Activated naive CD8-positive, alpha-beta T cell treated with anti-CD3 and anti-CD28 coated beads, Interleukin-2, amount 50 U/mL, for 24 hours (primary cell): Measurements from ENCODE around the gene VMO1.
A peak's percentile ranks its signal among the peaks of the same experiment; 100 is the strongest.
"Not testable (repeated sequence)": the region's sequence is repeated elsewhere in the genome, so short reads cannot be mapped to it uniquely, and the experiment has no call there.

Source experiments
- ATAC-seq: fragments of 150-1000 bp; cut with Tn5 transposase; one replicate; pipeline ENCODE4 v1.10.0; 2021
- DNase-seq: peaks from one replicate; pipeline ENCODE4 v3.0.0; 2021
- H3K27ac Mint-ChIP-seq: one replicate; pipeline ENCODE4 v1.8.0; 2021; ENCODE audit warnings: mild to moderate bottlenecking, mixed read lengths
- H3K27me3 Mint-ChIP-seq: one replicate; pipeline ENCODE4 v1.8.0; 2021; ENCODE audit warnings: mixed read lengths
- H3K36me3 Mint-ChIP-seq: one replicate; pipeline ENCODE4 v1.8.0; 2021; ENCODE audit warnings: low read depth, mixed read lengths
- H3K4me1 Mint-ChIP-seq: one replicate; pipeline ENCODE4 v1.8.0; 2021; ENCODE audit warnings: mixed read lengths
- H3K4me3 Mint-ChIP-seq: one replicate; pipeline ENCODE4 v1.8.0; 2021; ENCODE audit warnings: mild to moderate bottlenecking, moderate library complexity, mixed read lengths
- H3K9me3 Mint-ChIP-seq: one replicate; pipeline ENCODE4 v1.8.0; 2021; ENCODE audit warnings: mixed read lengths

VMO1 gene

DNA sequence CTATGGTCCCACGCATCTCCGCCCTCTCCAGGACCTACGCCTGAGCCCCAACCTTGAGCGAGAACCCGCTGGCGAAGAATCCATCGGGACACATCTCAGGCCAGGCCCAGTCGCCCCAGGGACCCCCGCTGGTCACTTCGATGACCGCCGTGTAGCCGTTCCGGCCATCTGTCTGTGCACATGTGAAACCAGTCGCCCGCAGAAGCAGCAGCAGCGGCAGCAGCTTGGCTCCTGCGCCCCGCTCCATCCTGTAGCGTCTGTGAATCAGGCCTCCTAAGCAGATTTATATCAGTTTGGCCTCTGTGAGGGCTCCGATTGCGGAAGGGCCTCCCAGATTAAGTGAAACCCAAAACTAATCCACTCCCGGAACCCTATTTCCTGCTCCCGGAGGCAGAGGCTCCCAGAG is at the start of gene VMO1:
Gene VMO1, minus strand, starts transcription at position 259 of the 406 bp plus-strand sequence. Its CDS starts 12 bp downstream, at position 247.
- DNase-seq, result no peak
- Mint-ChIP-seq H3K4me1 (peaks cover 25% of the 10 kb centered on the region), H3K9me3 (no peaks in the 10 kb centered on the region), H3K36me3 (peaks cover 2% of the 10 kb centered on the region), H3K4me3 (peak within 1 kb of the TSS; percentile 45), H3K27me3 (peaks cover 63% of the 10 kb centered on the region), H3K27ac (no peak within 1 kb of the TSS)
- no peak for ATAC-seq

DNA sequence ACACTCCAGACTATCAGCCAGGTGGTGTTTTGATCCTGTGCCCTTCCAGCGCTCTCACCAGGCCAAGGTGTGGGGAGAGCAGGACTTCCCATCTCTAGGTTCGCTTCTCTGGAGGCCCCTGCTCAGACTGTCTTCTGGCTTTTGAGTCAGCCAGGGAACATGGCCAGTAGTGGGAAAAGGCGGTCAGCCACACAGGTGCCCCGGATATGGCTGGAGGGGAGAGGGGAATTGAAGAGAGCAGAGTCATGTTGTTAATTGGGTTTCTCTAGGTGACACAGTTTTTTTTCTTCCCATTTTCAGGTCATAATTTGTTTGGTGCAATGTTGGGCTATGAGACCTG is 48.5 kb upstream of the VMO1 start:
- no peak overlapping the region for H3K27ac Mint-ChIP-seq
- no peaks in the 10 kb centered on the region for H3K27me3 Mint-ChIP-seq
- peak overlapping the region; percentile 95 for H3K4me3 Mint-ChIP-seq
- DNase-seq, result no peak
- no peaks in the 10 kb centered on the region for H3K9me3 Mint-ChIP-seq
- peaks cover 1% of the 10 kb centered on the region for H3K36me3 Mint-ChIP-seq
- no peak for ATAC-seq
- peaks cover 39% of the 10 kb centered on the region for H3K4me1 Mint-ChIP-seq

DNA sequence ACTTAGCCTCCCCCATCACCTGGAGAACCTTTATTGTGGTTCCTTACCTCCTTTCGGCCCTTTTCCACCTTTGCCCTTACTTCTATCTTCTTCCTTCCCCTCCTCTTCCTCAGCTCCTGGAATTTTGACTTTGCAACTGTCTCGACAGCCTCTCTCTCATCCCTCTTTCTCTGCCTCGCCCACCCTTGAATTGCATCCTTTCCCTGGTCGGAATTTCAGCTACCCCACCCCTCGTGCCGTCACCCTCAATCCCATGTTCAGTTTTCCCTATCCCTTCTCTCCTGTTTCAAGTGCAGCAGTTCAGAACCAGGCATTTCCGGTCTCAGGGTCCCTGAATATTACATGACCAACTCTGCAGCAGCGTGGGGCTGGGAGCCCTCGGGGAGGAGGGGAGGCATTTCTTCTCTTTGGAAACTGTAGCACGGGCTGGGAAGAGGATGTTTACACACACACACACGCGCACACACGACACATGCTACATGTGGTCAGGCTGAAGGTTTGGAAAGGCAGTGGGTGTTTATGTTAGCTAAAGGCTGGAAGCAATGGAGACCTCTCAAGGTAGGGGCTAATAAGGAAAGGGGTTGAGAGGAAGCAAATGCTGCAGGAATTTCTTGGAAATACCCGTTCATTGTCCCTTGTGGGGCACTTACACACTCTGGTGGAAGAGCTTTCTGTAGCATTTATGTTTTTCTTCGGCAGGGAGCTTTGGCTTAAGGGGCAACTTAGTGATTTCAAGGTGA is 47.9 kb upstream of the VMO1 start:
- Mint-ChIP-seq H3K4me3 (peak overlapping the region; percentile 95), H3K36me3 (peaks cover 1% of the 10 kb centered on the region), H3K9me3 (no peaks in the 10 kb centered on the region), H3K4me1 (peaks cover 33% of the 10 kb centered on the region), H3K27me3 (no peaks in the 10 kb centered on the region), H3K27ac (peak overlapping the region; percentile 90)
- DNase-seq (no peak), ATAC-seq (no peak)

DNA sequence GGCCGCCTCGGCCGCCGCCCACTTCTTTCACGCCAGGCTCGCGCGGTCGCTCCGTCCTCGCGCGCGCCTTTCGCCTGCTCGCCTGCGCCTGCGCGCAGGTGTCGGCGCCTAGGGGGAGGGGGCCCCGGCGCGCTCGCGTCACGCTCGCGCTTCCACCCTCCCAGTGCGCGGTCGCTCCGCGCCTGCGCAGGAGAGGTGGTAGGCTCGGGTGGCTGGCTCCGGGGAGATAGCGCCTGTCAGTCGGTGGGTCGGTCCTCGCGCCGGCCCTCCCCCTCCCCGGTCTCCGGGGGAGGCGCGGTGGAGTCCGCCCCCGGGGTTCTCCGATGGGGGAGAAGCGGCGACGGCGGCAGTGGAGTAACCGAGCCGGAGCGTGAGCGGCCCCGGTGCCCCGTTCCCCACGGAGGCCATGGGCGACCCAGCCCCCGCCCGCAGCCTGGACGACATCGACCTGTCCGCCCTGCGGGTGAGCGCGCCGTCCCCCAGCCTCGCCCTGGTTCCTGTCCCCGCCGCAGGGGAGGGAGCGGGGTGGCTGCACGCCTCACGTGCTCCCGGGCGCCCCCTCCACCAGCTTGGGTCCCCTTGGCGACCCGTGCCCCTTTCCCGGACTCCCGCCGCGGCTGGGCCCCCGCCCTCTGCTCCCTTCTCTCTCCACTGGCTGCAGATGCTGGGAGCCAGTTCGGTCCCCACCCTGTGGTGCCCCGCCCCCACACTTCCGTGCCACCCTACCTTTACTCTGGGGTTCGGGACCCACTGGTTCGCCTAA is 47.2 kb upstream of the VMO1 start, which contains the start of gene MINK1:
Gene MINK1, plus strand, starts transcription at position 163 of the 763 bp plus-strand sequence. Its CDS starts 244 bp downstream, at position 407.
- H3K36me3 Mint-ChIP-seq, result peaks cover 1% of the 10 kb centered on the region
- peak; percentile 89 for DNase-seq
- H3K4me1 Mint-ChIP-seq, result peaks cover 32% of the 10 kb centered on the region
- peak; percentile 85 for ATAC-seq
- peak within 1 kb of the TSS; percentile 95 for H3K4me3 Mint-ChIP-seq
- H3K9me3 Mint-ChIP-seq, result no peaks in the 10 kb centered on the region
- no peaks in the 10 kb centered on the region for H3K27me3 Mint-ChIP-seq
- peak within 1 kb of the TSS; percentile 95 for H3K27ac Mint-ChIP-seq

DNA sequence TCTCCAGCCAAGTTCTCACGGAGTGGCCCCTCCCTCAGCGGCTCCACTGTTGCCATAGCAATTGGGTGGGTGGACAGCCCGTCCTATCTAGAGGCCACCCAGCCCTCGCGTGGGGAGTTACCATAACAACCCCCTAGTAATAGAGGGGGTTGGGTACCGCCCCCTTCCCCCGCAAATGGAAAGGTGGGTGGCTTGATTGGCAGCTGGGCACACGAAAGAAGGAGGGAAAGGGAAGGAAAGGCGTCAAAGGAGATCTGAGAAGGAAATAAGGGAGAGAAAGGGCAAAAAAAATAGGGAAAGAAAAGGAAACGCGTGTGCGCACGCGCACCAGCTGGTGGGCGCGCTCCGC is 46.6 kb upstream of the VMO1 start:
- H3K27ac Mint-ChIP-seq, result peak overlapping the region; percentile 95
- H3K27me3 Mint-ChIP-seq, H3K9me3 Mint-ChIP-seq, ATAC-seq, H3K36me3 Mint-ChIP-seq, DNase-seq: not testable (repeated sequence)
- peak overlapping the region; percentile 95 for H3K4me3 Mint-ChIP-seq
- H3K4me1 Mint-ChIP-seq, result peaks cover 32% of the 10 kb centered on the region

DNA sequence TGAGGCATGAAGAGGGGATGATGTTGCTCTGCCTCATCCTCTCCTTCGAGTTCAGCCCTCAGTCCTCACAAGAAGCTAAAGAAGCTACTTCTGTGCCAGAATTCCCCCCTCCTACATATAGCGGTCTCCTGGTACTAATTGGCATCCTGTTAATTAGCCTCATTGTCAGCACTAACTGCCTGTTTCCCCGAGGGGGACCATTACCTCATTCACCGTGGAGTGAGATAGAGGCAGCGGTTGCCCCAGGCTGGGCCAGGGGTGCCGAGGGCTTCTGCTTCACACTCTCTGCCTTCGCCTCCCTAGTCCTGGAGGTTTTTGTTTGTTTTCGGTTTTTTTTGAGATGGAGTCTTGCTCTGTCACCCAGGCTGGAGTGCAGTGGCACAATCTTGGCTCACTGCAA is 41.2 kb upstream of the VMO1 start:
- H3K9me3 Mint-ChIP-seq, result no peaks in the 10 kb centered on the region
- H3K4me3 Mint-ChIP-seq, result no peak overlapping the region
- no peaks in the 10 kb centered on the region for H3K36me3 Mint-ChIP-seq
- no peak overlapping the region for H3K27ac Mint-ChIP-seq
- H3K4me1 Mint-ChIP-seq, result peaks cover 1% of the 10 kb centered on the region
- DNase-seq (no peak), ATAC-seq (no peak)
- H3K27me3 Mint-ChIP-seq, result no peaks in the 10 kb centered on the region

- H3K27me3 Mint-ChIP-seq, result no peaks in the 10 kb centered on the region
- H3K4me1 Mint-ChIP-seq, result no peaks in the 10 kb centered on the region
- H3K36me3 Mint-ChIP-seq, result no peaks in the 10 kb centered on the region
- H3K4me3 Mint-ChIP-seq, result no peak overlapping the region
- DNase-seq, result no peak
- H3K27ac Mint-ChIP-seq, result no peak overlapping the region
- ATAC-seq, result no peak
- no peaks in the 10 kb centered on the region for H3K9me3 Mint-ChIP-seq
These were observed 37.4 kb upstream of the VMO1 start for GRCh38 chr17:4823373-4824089.

- no peaks in the 10 kb centered on the region for H3K36me3 Mint-ChIP-seq
- H3K4me1 Mint-ChIP-seq, result no peaks in the 10 kb centered on the region
- no peak for ATAC-seq
- no peak overlapping the region for H3K4me3 Mint-ChIP-seq
- DNase-seq, result no peak
- H3K27me3 Mint-ChIP-seq, result no peaks in the 10 kb centered on the region
- no peaks in the 10 kb centered on the region for H3K9me3 Mint-ChIP-seq
- H3K27ac Mint-ChIP-seq, result no peak overlapping the region
These were observed 36.7 kb upstream of the VMO1 start for GRCh38 chr17:4822835-4823234.

DNA sequence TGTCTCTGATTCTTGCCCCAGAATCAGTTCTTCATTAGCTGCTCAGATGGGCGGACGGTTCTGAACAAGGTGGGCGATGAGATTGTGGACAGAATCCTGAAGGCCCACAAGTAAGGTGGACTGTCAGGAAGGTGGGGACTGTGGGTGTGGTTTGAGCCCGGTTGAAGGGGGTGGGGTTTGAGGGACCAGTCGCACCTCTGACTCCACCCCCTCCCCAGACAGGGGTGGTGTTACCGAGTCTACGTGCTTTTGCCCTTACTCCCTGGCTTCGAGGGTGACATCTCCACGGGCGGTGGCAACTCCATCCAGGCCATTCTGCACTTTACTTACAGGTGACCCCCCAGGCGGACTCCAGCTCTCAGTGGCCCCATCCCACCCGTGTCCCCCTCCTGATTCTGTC is 32.1 kb upstream of the VMO1 start:
- H3K36me3 Mint-ChIP-seq, result no peaks in the 10 kb centered on the region
- H3K4me1 Mint-ChIP-seq, result no peaks in the 10 kb centered on the region
- no peaks in the 10 kb centered on the region for H3K27me3 Mint-ChIP-seq
- ATAC-seq, result no peak
- H3K27ac Mint-ChIP-seq, result no peak overlapping the region
- no peak for DNase-seq
- no peaks in the 10 kb centered on the region for H3K9me3 Mint-ChIP-seq
- no peak overlapping the region for H3K4me3 Mint-ChIP-seq

GRCh38 chr17:4816826-4817225 is 30.7 kb upstream of the VMO1 start:
- Mint-ChIP-seq H3K4me1 (no peaks in the 10 kb centered on the region), H3K9me3 (no peaks in the 10 kb centered on the region), H3K27me3 (no peaks in the 10 kb centered on the region), H3K4me3 (no peak overlapping the region), H3K36me3 (no peaks in the 10 kb centered on the region), H3K27ac (no peak overlapping the region)
- no peak for ATAC-seq
- DNase-seq, result no peak

GRCh38 chr17:4815043-4815675 is 29.0 kb upstream of the VMO1 start:
- no peaks in the 10 kb centered on the region for H3K27me3 Mint-ChIP-seq
- H3K36me3 Mint-ChIP-seq, result no peaks in the 10 kb centered on the region
- no peaks in the 10 kb centered on the region for H3K4me1 Mint-ChIP-seq
- H3K9me3 Mint-ChIP-seq, result no peaks in the 10 kb centered on the region
- DNase-seq (no peak), ATAC-seq (no peak)
- no peak overlapping the region for H3K4me3 Mint-ChIP-seq
- no peak overlapping the region for H3K27ac Mint-ChIP-seq

- H3K4me1 Mint-ChIP-seq, result peaks cover under 1% of the 10 kb centered on the region
- no peak overlapping the region for H3K27ac Mint-ChIP-seq
- DNase-seq (no peak), ATAC-seq (no peak)
- H3K27me3 Mint-ChIP-seq, result no peaks in the 10 kb centered on the region
- H3K4me3 Mint-ChIP-seq, result no peak overlapping the region
- H3K36me3 Mint-ChIP-seq, result peaks cover 2% of the 10 kb centered on the region
- H3K9me3 Mint-ChIP-seq, result no peaks in the 10 kb centered on the region
These were observed 26.5 kb upstream of the VMO1 start for GRCh38 chr17:4812690-4813089.

DNA sequence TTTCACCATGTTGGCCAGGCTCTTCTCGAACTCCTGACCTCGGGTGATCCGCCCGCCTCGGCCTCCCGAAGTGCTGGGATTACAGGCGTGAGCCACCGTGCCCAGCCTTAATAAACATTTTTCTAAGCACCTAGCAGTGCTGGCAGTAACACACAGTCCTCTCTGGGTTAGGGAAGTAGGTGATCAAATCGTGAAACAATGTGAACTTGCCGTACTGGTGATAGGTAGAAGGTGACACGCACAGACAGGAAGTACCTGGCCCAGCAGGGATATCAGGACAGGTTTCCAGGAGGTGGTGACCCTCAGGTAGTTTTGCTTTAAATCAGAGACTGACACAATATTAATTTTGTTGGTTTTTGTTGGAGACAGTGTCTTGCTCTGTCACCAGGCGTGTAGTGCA is 25.3 kb upstream of the VMO1 start:
- Mint-ChIP-seq H3K4me1 (peaks cover 3% of the 10 kb centered on the region), H3K27me3 (no peaks in the 10 kb centered on the region), H3K27ac (no peak overlapping the region), H3K4me3 (no peak overlapping the region), H3K36me3 (peaks cover 2% of the 10 kb centered on the region), H3K9me3 (no peaks in the 10 kb centered on the region)
- ATAC-seq (no peak), DNase-seq (no peak)

- no peak for ATAC-seq
- Mint-ChIP-seq H3K9me3 (no peaks in the 10 kb centered on the region), H3K27ac (no peak overlapping the region), H3K4me3 (no peak overlapping the region), H3K4me1 (peaks cover 8% of the 10 kb centered on the region), H3K27me3 (no peaks in the 10 kb centered on the region), H3K36me3 (peaks cover 2% of the 10 kb centered on the region)
- DNase-seq, result no peak
These were observed 24.6 kb upstream of the VMO1 start for GRCh38 chr17:4810696-4811290.
